IPS-15b (cell line): ENCODE results near the gene HK2.
A peak's percentile ranks its signal among the peaks of the same experiment; 100 is the strongest.
"Not testable (repeated sequence)": the region's sequence is repeated elsewhere in the genome, so short reads cannot be mapped to it uniquely, and the experiment has no call there.

Experiments
- H3K27me3 ChIP-seq: one replicate; pipeline ENCODE4 v1.6.1; 2013; ENCODE audit warnings: low read length; ENCODE audit not compliant: control insufficient read depth, insufficient read depth
- H3K36me3 ChIP-seq: one replicate; pipeline ENCODE4 v1.6.1; 2013; ENCODE audit warnings: low read length; ENCODE audit not compliant: control insufficient read depth, insufficient read depth
- H3K4me1 ChIP-seq: one replicate; pipeline ENCODE4 v1.6.1; 2013; ENCODE audit warnings: mild to moderate bottlenecking, low read length; ENCODE audit not compliant: control insufficient read depth, insufficient read depth
- H3K4me3 ChIP-seq: one replicate; pipeline ENCODE4 v1.5.1; 2013; ENCODE audit warnings: low read depth, low read length
- H3K9ac ChIP-seq: one replicate; pipeline ENCODE4 v1.6.1; 2013; ENCODE audit warnings: low read depth, mild to moderate bottlenecking, low read length
- H3K9me3 ChIP-seq: one replicate; pipeline ENCODE4 v1.6.1; 2013; ENCODE audit warnings: mild to moderate bottlenecking, low read length; ENCODE audit not compliant: control insufficient read depth, insufficient read depth

HK2 gene

DNA sequence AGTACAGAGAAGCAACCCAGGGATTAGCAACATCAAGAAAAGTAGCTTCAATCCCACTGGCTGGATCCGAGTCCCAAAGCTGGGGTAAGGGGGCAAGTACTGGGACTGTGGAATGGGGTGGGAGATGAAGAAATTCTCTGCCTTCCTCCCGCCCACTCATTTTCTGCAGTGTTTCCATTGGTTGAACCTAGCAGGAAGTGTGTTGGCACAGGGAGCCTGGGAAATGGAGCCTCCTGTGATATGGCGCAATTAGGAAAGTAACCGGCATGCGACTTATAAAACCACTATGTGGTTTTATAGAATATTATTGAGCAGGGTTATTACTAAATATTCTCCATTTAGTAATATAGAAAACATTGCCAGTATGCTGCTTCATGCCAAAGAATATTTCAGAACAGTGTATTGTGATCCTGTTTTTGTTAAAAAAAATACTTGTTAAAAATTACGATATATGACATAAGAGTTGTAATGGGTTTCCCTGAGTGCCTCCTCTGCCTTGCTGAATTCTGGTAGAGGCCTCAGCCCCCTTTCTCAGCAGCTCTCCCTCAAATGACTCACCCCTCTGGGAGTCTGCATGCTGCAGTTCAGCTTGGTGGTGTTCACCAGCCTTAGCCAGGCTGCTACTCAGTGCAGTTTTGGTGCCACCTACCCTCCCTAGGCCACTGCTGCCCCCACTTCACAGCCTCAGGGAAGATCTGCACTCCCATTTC, 60.5 kb downstream of the HK2 start:
- Histone ChIP-seq H3K27me3 (no peaks in the 10 kb centered on the region), H3K9ac (no peak overlapping the region), H3K9me3 (no peaks in the 10 kb centered on the region), H3K4me1 (peaks cover 5% of the 10 kb centered on the region), H3K36me3 (peaks cover 18% of the 10 kb centered on the region), H3K4me3 (no peak overlapping the region)

DNA sequence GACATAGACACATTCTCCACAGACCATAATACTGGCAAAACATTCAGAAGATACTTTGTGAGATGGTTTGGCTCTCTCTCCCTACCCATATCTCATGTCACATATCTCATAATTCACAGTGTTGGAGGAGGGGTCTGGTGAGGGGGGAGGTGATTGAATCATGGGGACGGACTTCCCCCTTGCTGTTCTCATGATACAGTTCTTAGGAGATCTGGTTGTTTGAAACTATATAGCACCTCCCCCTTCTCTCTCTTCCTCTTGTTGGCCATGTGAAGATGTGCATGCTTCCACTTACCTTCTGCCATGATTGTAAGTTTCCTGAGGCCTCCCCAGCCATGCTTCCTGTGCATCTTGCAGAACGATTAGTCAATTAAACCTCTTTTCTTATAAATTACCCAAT, 61.1 kb downstream of the HK2 start:
- Histone ChIP-seq H3K36me3 (peaks cover 16% of the 10 kb centered on the region), H3K9me3 (no peaks in the 10 kb centered on the region), H3K27me3 (no peaks in the 10 kb centered on the region), H3K4me3 (no peak overlapping the region), H3K4me1 (peaks cover 5% of the 10 kb centered on the region), H3K9ac (no peak overlapping the region)

DNA sequence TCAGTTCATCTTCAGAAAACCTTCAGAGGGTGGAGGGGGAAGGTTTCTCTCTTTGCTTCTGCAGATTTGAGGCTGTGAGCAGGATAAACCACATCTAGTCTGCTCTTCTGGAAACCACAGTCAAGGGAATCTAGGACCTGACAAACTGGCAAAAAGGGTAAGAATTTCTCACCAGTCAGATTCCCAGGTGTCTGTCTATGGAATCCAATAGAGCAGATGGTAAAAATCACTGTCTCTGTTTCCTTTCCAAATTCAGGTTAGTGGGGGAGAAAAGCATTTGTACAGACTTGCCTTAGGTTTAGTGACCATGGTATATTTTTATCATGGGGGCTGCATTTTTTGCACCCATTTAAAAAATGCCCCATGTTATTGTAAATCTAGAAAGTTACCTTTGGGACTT, 62.3 kb downstream of the HK2 start:
- peaks cover 5% of the 10 kb centered on the region for H3K36me3 ChIP-seq
- H3K4me1 ChIP-seq = peaks cover 5% of the 10 kb centered on the region
- no peak overlapping the region for H3K9ac ChIP-seq
- H3K9me3 ChIP-seq = no peaks in the 10 kb centered on the region
- H3K4me3 ChIP-seq = no peak overlapping the region
- H3K27me3 ChIP-seq = no peaks in the 10 kb centered on the region

DNA sequence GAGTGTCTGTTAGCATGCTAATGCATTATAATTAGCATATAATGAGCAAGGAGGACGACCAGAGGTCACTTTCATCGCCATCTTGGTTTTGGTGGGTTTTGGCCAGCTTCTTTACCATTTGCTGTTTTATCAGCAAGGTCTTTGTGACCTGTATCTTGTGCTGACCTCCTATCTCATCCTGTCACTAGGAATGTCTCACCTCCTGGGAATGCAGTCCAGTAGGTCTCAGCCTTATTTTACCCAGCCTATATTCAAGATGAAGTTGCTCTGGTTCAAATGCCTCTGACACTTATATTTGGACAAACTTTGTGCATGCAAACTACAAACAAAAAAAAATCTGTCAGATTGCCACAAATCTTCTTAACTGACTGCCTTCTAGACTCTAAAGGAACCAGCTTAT, 66.3 kb downstream of the HK2 start:
- H3K36me3 ChIP-seq, H3K4me3 ChIP-seq, H3K27me3 ChIP-seq, H3K9ac ChIP-seq, H3K9me3 ChIP-seq, H3K4me1 ChIP-seq: not testable (repeated sequence)

DNA sequence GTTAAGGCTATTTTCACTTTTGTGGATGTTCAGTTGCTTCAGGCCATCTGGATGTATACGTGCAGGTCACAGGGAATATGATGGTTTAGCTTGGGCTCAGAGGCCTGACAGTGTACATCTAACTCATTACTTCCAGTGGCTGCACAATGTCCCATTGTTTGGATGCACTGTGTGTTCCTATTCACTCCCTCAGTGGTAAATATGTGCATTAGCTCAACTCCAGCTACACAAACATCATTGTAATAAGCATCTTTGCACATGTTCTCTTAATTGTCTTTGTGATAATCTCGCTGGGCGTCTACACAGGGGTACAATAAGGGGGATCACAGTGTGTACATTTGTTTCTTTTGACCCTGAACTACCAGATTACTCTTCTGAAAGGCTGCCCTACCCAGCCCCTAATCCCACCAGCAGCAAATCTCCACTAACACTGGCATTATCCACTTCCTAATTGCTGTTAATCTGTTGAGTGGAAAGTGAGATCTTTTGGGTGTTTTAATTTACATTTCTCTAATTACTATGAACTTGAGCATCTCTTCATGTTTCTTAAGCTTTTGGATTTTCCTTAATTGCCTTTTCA, 68.4 kb downstream of the HK2 start:
- no peak overlapping the region for H3K9ac ChIP-seq
- H3K4me3 ChIP-seq = no peak overlapping the region
- H3K4me1 ChIP-seq = no peaks in the 10 kb centered on the region
- no peaks in the 10 kb centered on the region for H3K27me3 ChIP-seq
- H3K36me3 ChIP-seq = no peaks in the 10 kb centered on the region
- H3K9me3 ChIP-seq = no peaks in the 10 kb centered on the region

DNA sequence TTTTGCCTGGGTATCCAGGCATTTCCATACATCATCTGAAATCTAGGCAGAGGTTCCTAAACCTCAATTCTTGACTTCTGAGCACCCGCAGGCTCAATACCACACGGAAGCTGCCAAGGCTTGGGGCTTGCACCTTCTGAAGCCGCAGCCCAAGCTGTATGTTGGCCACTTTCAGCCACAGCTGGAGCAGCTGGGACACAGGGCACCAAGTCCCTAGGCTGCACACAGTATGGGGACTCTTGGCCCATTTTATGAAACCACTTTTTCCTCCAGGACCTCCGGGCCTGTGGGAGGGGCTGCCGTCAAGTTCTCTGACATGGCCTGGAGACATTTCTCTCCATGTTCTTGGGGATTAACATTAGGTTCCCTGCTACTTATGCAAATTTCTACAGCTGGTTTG, 72.5 kb downstream of the HK2 start:
- Histone ChIP-seq H3K4me1 (peaks cover 2% of the 10 kb centered on the region), H3K9ac (no peak overlapping the region), H3K9me3 (no peaks in the 10 kb centered on the region)

DNA sequence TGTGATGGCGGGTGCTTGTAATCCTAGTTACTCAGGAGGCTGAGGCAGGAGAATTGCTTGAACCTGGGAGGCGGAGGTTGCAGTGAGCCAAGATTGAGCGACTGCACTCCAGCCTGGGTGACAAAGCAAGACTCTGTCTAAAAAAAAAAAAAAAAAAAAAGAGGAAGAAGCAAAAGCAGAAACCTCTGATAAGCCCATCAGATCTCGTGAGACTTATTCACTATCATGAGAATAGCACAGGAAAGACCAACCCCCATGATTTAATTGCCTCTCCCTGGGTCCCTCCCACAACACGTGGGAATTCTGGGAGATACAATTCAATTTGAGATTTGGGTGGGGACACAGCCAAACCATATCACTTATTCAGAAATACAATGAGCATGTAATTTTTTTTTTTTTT, 73.6 kb downstream of the HK2 start:
- not testable (repeated sequence) for H3K9me3 ChIP-seq, H3K36me3 ChIP-seq, H3K4me3 ChIP-seq, H3K4me1 ChIP-seq, H3K27me3 ChIP-seq, H3K9ac ChIP-seq

More for the DNA sequence above, 72.5 kb downstream of the HK2 start:
- Histone ChIP-seq H3K27me3 (peaks cover 9% of the 10 kb centered on the region), H3K4me3 (no peak overlapping the region), H3K36me3 (no peaks in the 10 kb centered on the region)

DNA sequence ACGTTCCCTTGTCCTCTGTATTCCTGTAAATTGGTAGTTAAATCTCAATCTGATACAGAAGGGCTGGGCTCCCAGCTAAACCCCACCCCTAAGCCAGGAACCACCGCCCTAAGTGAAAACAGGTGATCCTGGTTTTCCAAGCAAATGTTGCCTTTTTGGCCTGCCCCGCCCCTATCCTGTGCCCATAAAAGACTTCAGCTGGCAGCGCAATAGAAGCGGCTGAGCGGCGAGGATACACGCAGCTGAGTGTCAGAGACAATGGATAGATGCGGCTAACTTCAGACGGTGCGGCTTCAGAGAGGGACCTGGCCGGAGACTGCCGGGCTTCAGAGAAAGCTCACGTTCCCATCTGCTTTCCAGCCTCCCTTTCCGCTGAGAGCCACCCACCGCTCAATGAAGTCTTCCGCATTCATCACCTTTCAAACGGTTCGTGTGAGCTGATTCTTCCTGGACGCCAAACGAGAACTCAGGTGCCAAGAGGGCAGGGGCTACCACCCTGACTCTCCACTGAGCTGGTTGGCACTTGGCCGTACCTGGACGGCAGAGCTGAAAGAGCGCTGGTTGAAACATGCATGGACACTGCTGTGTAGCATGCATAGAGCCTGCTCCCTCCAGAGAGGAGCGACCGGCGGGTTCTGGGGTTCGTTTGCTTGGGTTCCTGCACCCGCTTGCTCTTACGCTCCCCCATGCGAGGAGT, 75.0 kb downstream of the HK2 start:
- no peaks in the 10 kb centered on the region for H3K9me3 ChIP-seq
- peaks cover 2% of the 10 kb centered on the region for H3K4me1 ChIP-seq
- no peaks in the 10 kb centered on the region for H3K36me3 ChIP-seq
- H3K9ac ChIP-seq = peak overlapping the region; percentile 12
- peak overlapping the region; percentile 59 for H3K4me3 ChIP-seq
- H3K27me3 ChIP-seq = peaks cover 9% of the 10 kb centered on the region

DNA sequence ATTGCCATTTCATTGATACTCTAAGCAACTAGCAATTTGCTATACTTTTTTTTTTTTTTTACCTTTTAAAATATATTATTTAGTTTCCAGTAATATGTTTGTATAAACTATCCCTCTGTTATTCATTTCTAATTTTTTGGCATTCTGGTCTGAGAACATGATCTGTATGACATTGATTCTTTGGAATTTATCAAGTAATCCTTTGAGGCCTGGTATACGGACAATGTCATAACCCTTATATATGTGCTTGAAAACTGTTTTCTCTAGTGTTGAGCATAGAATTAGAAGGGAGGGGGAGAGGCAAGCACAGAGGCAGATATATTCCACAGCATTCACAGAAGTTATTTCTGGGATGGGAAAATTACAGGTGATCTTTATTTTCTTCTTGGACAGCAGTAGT, 76.3 kb downstream of the HK2 start:
- Histone ChIP-seq H3K9ac (no peak overlapping the region), H3K36me3 (no peaks in the 10 kb centered on the region), H3K4me3 (no peak overlapping the region), H3K27me3 (peaks cover 9% of the 10 kb centered on the region), H3K4me1 (peaks cover 2% of the 10 kb centered on the region), H3K9me3 (no peaks in the 10 kb centered on the region)

DNA sequence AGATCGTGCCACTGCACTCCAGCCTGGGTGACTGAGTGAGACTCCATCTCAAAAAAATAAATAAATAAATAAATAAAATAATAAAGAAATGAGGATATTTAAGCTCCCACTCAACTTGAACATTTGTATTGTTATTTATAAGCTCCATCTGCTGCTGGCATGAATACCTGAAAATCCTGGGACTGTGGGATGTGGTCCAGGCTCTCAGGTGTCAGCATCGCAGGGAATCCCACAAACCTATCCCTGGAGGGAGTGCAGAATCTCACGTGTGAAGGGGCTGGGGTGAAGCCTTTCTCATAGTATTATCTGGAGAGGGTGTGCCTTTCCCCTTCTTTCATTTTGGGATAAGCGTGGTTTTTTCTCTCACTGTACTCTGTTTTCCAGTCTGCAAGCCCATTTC, 77.1 kb downstream of the HK2 start:
- Histone ChIP-seq H3K36me3 (no peaks in the 10 kb centered on the region), H3K27me3 (peaks cover 9% of the 10 kb centered on the region), H3K9me3 (no peaks in the 10 kb centered on the region), H3K9ac (no peak overlapping the region), H3K4me1 (peaks cover 2% of the 10 kb centered on the region), H3K4me3 (no peak overlapping the region)

DNA sequence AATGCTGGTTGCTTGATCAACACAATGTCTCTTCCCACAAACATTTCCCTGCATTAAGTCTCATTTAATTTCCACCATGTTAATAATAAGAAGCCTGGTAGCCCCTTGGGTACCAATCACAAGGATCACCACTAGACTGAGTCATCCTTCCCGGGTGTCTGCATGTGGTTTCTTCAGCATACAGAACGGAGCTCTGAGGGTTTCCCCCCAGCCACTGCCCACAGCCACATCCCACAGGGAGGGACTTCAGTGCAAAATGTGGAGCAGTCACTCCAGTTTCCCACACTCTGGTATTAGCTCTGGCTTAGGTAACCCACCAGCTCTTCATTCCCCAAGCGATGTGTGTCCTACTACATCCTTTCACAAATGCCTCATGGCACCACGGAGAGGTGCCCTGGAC, 81.8 kb downstream of the HK2 start:
- no peak overlapping the region for H3K4me3 ChIP-seq
- no peaks in the 10 kb centered on the region for H3K4me1 ChIP-seq
- no peaks in the 10 kb centered on the region for H3K36me3 ChIP-seq
- no peaks in the 10 kb centered on the region for H3K27me3 ChIP-seq
- no peak overlapping the region for H3K9ac ChIP-seq
- H3K9me3 ChIP-seq = no peaks in the 10 kb centered on the region

DNA sequence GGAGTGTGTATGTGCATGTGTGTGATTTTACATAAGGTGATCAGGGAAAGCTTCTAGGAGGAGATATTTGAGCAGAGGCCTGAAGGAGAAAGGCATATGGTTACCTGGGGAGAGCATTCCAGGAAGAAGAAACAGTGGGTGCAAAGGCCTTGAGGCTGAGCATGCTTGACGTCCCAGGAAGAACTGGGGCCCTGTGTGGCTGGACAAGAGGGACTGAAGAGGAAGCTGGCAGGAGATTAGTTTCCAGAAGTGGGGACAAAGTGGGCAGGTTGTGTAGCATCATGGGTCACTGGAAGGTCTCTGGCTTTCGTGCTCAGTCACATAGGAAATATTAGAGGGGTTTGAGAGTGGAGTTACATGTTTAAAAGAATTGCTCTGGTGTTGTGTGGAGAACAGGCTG, 82.5 kb downstream of the HK2 start:
- Histone ChIP-seq H3K9me3 (no peaks in the 10 kb centered on the region), H3K4me3 (no peak overlapping the region), H3K4me1 (no peaks in the 10 kb centered on the region), H3K9ac (no peak overlapping the region), H3K27me3 (no peaks in the 10 kb centered on the region), H3K36me3 (no peaks in the 10 kb centered on the region)
